A549 treated with dexamethasone at 1 μM for 4 hours (cell line): ENCODE measurements around the gene GUCY2F. TPM values are rescaled to one million over a fixed set of nuclear protein-coding genes. Genes with fewer than 3 reads are reported as not detected.

Source experiments
- total RNA-seq: library from RNA; stranded (reverse); fragments of 200-300 nt; extraction: Qiagen RNA extraction; gene quantifications from 5 replicates; pipeline ENCODE4 v1.2.3, GENCODE V29; 2022

The GUCY2F gene
- not detected in 5 replicates for total RNA-seq

GRCh38 chrX:109481986-109482385 is at the start of gene GUCY2F:
GUCY2F (minus strand) TSS chrX:109482086; CDS start chrX:109475936, 6,150 bp downstream.

Other genes with a start within 250 kb of the GUCY2F start
- 7.9 to 10.7 TPM (median 9.1 TPM) in 5 replicates for gene NXT2, start 54.8 kb upstream of the GUCY2F start, total RNA-seq
- gene KCNE5, start 143.1 kb upstream of the GUCY2F start, total RNA-seq: 0.13 to 0.15 TPM (median 0.13 TPM) in 3 of 5 replicates, not detected in the others